ENCODE data around the gene NT5DC1. TPM values are rescaled to one million over a fixed set of nuclear protein-coding genes. Genes with fewer than 3 reads are reported as not detected.

Gene NT5DC1
- total RNA-seq, 2 experiments from 2014 or later: 20.5 to 58.8 TPM

DNA sequence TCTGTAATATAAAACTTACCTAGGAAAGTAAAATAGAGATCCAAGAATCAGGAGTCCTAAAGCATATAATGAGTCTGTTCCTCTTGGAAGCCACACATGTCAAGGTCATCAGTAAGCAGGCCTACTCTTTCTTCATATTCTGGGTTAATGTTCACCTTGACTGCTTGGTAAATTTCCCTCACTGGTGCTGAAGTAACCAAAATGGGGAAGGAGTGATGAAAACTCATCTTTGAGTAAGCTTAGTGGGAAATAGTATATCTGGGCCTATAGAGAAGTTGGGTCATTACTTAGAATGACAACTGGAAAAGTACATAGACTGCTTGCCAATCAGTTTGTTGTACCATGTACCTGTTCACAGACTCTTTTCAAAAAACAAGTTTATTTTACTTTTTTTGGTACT is 146.6 kb downstream of the NT5DC1 start:
- Histone ChIP-seq H3K79me2 (ENCODE audit: insufficient read depth, low read depth, low read length) (peaks cover 10% of the 10 kb centered on the region; the same call in 1 of the 2 replicates), H3K4me1 (ENCODE audit: insufficient read depth, low read length, poor library complexity, severe bottlenecking) (peaks cover 17% of the 10 kb centered on the region), H3K4me3 (ENCODE audit: low read depth, low read length, poor library complexity, severe bottlenecking) (no peak overlapping the region), H3K36me3 (ENCODE audit: insufficient read depth, low read length) (no peaks in the 10 kb centered on the region; the same call in 1 of the 2 replicates), H3K4me2 (ENCODE audit: low read length) (no peak overlapping the region), H3K9me3 (ENCODE audit: low read length) (no peaks in the 10 kb centered on the region), H3K9me2 (ENCODE audit: insufficient read depth, low read length) (no peaks in the 10 kb centered on the region), H4K20me1 (ENCODE audit: insufficient read depth, low read length) (no peaks in the 10 kb centered on the region), H3K27ac (ENCODE audit: low read depth, low read length, poor library complexity, severe bottlenecking) (no peak overlapping the region), H2AFZ (ENCODE audit: low read length) (no peak overlapping the region)
- intact Hi-C loops (cut with micrococcal nuclease; ENCODE audit: unreplicated experiment): no loop called here
- ChIA-PET CTCF (ENCODE audit: unreplicated experiment) (no interaction called here), POLR2A (interaction anchor here (0.7 kb wide), 1 partner anchor 366 kb away, joined by 3 read pairs; no protein-coding TSS in a partner anchor)
- no peak for DNase-seq (ENCODE audit: low spot score)
- no TSS peak for BruUV-seq (replicated peaks)
- TF ChIP-seq EZH2phosphoT487 (IDR thresholded peaks at IDR 0.05; ENCODE audit: borderline replicate concordance, low read depth, low read length): no peak
- TF ChIP-seq, protein P1, sequence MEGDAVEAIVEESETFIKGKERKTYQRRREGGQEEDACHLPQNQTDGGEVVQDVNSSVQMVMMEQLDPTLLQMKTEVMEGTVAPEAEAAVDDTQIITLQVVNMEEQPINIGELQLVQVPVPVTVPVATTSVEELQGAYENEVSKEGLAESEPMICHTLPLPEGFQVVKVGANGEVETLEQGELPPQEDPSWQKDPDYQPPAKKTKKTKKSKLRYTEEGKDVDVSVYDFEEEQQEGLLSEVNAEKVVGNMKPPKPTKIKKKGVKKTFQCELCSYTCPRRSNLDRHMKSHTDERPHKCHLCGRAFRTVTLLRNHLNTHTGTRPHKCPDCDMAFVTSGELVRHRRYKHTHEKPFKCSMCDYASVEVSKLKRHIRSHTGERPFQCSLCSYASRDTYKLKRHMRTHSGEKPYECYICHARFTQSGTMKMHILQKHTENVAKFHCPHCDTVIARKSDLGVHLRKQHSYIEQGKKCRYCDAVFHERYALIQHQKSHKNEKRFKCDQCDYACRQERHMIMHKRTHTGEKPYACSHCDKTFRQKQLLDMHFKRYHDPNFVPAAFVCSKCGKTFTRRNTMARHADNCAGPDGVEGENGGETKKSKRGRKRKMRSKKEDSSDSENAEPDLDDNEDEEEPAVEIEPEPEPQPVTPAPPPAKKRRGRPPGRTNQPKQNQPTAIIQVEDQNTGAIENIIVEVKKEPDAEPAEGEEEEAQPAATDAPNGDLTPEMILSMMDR (conservative IDR thresholded peaks at IDR 0.05; ENCODE audit: low read length): no peak

DNA sequence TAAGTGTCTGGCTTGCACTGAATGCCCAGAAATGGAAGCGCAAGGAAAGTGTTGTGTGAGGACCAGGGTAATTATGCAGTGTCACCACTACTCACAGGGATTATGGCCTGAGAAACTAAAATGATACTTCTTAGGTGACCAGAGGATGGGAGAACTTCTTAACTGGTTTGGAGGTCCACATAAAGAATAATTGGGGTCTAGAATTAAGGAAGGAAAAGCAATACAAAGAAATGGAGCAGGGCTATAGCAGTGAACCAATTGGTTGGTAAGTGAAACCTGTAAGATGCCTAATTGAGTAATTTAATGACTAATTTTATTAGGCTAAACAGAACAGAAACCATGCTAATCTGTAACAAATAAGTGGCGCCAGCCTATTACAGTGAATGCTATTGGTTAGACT is 147.9 kb downstream of the NT5DC1 start:
- peaks cover 21% of the 10 kb centered on the region; the same call in 1 of the 2 replicates for H3K79me2 ChIP-seq (ENCODE audit: insufficient read depth, low read depth, low read length)
- no peak overlapping the region for H2AFZ ChIP-seq (ENCODE audit: low read length)
- H3K27ac ChIP-seq (ENCODE audit: low read depth, low read length, poor library complexity, severe bottlenecking): no peak overlapping the region
- intact Hi-C loops (cut with micrococcal nuclease; ENCODE audit: unreplicated experiment): no loop called here
- ChIA-PET CTCF (ENCODE audit: unreplicated experiment) (no interaction called here), POLR2A (no interaction called here)
- no TSS peak for BruUV-seq (replicated peaks)
- peaks cover 26% of the 10 kb centered on the region for H3K4me1 ChIP-seq (ENCODE audit: insufficient read depth, low read length, poor library complexity, severe bottlenecking)
- no peaks in the 10 kb centered on the region; the same call in 1 of the 2 replicates for H3K36me3 ChIP-seq (ENCODE audit: insufficient read depth, low read length)
- no peaks in the 10 kb centered on the region for H3K9me2 ChIP-seq (ENCODE audit: insufficient read depth, low read length)
- H3K4me2 ChIP-seq (ENCODE audit: low read length): no peak overlapping the region
- H3K9me3 ChIP-seq (ENCODE audit: low read length): no peaks in the 10 kb centered on the region
- H3K4me3 ChIP-seq (ENCODE audit: low read depth, low read length, poor library complexity, severe bottlenecking): no peak overlapping the region
- no peaks in the 10 kb centered on the region for H4K20me1 ChIP-seq (ENCODE audit: insufficient read depth, low read length)
- DNase-seq (ENCODE audit: low spot score): no peak
- TF ChIP-seq, protein P1 (conservative IDR thresholded peaks at IDR 0.05; ENCODE audit: low read length): no peak
- TF ChIP-seq EZH2phosphoT487 (IDR thresholded peaks at IDR 0.05; ENCODE audit: borderline replicate concordance, low read depth, low read length): no peak

DNA sequence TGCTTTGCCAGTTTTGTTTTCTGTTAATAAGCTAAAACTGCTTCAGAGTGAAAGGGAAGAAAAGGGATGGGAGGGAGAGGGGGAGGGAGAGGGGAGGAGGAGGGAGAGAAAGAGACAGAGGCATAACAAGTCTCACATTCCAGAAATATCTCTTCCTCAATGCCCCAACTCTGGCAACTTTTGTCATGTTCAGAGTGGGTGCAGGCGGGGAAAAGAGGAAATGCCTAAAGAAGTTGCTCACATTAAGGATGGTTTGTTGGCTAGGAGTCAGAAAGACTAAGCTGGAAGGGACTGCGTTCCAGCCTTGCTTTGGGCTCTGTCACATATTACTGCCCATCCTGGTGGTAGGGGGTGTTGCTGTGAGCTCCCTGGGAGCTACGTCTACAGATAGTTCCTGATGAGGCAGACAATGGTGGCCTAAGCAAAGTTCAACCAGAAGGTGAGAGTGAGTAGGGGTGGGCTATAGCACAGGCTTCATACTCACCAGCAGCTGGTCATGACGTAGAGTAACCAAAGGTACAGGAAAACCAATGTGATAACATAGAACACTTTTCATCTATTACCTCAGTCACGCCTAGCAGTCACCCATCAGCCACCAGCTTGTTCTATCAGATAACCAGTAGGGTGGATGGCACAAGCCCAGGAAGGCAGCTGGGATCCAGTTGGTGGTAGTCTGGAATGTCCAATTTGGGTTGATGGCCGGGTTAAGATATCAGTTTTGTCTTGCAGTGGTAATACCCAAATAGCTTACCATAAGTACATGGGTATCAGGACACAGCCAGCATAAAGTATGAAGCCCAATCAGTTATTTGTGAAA is 151.1 kb downstream of the NT5DC1 start:
- Histone ChIP-seq H3K36me3 (ENCODE audit: insufficient read depth, low read length) (no peaks in the 10 kb centered on the region), H4K20me1 (ENCODE audit: insufficient read depth, low read length) (no peaks in the 10 kb centered on the region), H3K4me2 (ENCODE audit: low read length) (peak overlapping the region; percentile 81), H3K27ac (ENCODE audit: low read depth, low read length, poor library complexity, severe bottlenecking) (no peak overlapping the region), H3K4me1 (ENCODE audit: insufficient read depth, low read length, poor library complexity, severe bottlenecking) (peaks cover 26% of the 10 kb centered on the region), H3K79me2 (ENCODE audit: insufficient read depth, low read depth, low read length) (peaks cover 27% of the 10 kb centered on the region), H3K9me2 (ENCODE audit: insufficient read depth, low read length) (no peaks in the 10 kb centered on the region), H3K4me3 (ENCODE audit: low read depth, low read length, poor library complexity, severe bottlenecking) (peak overlapping the region; percentile 77), H2AFZ (ENCODE audit: low read length) (no peak overlapping the region), H3K9me3 (ENCODE audit: low read length) (no peaks in the 10 kb centered on the region)
- TF ChIP-seq, protein P1 (conservative IDR thresholded peaks at IDR 0.05; ENCODE audit: low read length): no peak
- no peak for TF ChIP-seq EZH2phosphoT487 (IDR thresholded peaks at IDR 0.05; ENCODE audit: borderline replicate concordance, low read depth, low read length)
- DNase-seq (ENCODE audit: low spot score): no peak
- no TSS peak for BruUV-seq (replicated peaks)
- POLR2A ChIA-PET: interaction anchor here (0.5 to 1.0 kb wide), 3 partner anchors 9 to 1423 kb away, joined by 3 to 5 read pairs (median 4); partner anchors contain the start of gene NUS1
- CTCF ChIA-PET (ENCODE audit: unreplicated experiment): no interaction called here
- intact Hi-C loops (cut with micrococcal nuclease; ENCODE audit: unreplicated experiment): no loop called here
